ENCODE measurements around the gene MAT2A.
"Not testable (repeated sequence)": the region's sequence is repeated elsewhere in the genome, so short reads cannot be mapped to it uniquely, and the experiment has no call there.

Gene MAT2A

DNA sequence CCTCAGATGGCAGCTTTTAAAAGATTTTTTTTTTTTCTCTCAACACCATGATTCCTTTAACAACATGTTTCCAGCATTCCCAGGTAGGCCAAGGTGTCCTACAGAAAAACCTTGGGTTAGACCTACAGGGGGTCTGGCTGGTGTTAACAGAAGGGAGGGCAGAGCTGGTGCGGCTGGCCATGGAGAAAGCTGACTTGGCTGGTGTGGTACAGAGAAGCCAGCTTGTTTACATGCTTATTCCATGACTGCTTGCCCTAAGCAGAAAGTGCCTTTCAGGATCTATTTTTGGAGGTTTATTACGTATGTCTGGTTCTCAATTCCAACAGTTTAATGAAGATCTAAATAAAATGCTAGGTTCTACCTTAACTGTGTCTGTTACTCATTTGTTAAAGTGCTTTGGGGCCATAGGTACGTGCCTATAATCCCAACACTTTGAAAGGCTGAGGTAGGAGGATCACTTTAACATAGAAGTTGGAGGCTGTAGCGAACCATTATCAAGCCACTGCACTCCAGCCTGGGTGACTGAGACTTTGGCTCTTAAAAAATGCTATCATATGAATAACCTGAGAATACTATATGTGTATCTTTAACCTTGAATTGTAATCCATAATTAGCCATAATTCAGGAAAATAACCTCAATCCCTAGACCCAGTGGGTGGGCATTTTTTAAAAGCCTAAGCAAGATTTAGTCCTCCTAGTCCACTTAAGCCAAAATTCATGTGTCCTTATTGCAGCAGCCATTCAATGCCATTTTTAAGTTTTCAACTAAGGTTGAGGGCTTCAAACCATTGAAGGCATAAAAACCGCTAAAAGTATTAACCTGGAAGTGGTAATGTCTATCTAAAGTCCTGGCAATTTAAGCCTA lies 6.2 kb downstream of the MAT2A start:
- in situ Hi-C loops (cut with HindIII; ENCODE audit: low sequenced_read_pairs) = loop anchor here (25.0 kb wide), 1 partner anchor 133 kb away; the partner anchor contains the start of genes CAPG and SH2D6

DNA sequence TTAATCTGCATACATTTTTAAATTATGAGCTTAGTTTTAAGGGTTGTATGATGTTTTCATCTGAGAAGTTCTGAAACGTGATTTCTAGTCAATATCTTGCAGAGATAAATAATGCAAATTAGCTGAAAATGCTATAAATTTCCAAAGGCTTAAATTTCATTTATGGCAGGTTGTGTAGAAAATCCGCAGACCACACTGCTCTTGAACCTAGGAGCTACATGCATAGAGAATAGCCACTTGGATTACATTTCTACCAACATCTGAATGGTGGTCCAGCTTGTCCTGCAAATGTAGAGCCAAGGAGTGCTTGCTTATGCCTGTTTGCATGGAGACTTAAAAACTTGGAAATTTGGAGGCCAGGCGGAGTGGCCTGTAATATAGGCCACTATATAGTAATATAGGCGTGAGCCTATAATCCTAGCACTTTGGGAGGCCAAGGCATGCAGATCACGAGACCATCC lies 6.8 kb downstream of the MAT2A start:
- in situ Hi-C loops (cut with HindIII; ENCODE audit: low sequenced_read_pairs) = loop anchor here (25.0 kb wide), 1 partner anchor 134 kb away; the partner anchor contains the start of genes CAPG and SH2D6

DNA sequence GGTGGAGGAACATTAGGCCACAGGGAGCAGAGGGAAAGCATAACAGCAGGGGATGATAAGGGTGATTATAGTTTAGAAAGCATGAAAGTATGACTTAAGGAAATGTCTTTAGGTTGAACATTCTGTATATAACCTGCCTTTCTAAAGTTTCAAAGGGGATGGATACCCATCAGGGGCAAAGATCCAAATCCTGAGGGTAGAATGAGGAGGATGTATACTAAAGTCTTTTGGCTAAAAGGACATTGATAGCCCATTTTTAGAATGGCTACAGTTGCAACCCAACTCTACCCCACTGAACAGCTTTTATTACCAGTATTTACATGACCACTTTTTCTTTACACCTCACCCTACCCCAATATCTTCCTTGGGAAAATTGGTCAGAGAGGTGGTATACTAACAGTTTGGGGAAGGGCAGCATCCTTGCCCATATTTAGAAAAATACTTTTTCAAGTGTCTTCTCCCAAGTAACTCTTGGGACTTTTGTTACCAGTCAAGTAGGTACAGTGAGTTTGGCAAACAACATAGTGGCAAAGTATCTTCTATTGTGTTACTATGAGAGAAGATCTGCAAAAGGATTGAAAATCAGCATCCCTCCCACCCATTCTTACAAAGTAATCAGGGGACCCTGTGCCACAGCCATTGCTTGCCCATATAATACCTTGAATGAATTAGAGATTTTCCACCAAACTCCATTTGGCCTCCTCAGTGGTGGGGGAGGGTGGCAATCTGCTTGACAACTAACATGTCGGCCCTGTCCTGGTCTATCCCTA lies 8.3 kb downstream of the MAT2A start:
- in situ Hi-C loops (cut with HindIII; ENCODE audit: low sequenced_read_pairs) = loop anchor here (25.0 kb wide), 1 partner anchor 135 kb away; the partner anchor contains the start of genes CAPG and SH2D6

DNA sequence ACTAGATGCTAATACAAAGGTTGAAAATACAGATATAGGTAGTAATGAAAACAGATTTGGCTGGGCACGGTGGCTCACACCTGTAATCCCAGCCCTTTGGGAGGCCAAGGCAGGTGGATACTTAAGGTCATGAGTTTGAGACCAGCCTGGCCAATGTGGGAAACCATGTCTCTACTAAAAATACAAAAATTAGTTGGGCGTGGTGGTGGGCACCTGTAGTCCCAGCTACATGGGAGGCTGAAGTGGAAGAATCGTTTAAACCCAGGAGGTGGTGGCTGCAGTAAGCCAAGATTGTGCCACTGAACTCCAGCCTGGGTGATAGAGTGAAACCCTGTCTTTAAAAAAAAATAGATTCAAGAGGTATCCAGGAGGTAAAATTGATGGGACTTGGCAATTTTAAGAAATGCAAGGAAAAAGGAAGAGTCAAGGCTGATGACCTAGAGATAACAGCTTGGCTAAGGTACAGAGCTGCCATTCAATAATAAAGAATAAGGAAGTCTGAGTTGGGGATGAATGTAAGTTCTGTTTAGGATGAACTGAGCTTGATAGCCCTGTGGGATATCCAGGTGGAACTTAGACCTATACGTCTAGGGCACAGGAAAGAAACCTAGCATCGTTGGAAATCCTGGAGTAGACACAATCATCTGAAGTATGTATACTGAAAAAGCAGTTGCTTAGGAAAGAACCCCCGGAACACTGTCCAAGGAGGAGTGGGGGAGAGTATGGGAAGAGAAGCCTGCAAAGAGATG lies 9.1 kb downstream of the MAT2A start:
- in situ Hi-C loops (cut with HindIII; ENCODE audit: low sequenced_read_pairs) = loop anchor here (25.0 kb wide), 1 partner anchor 136 kb away; the partner anchor contains the start of genes CAPG and SH2D6

DNA sequence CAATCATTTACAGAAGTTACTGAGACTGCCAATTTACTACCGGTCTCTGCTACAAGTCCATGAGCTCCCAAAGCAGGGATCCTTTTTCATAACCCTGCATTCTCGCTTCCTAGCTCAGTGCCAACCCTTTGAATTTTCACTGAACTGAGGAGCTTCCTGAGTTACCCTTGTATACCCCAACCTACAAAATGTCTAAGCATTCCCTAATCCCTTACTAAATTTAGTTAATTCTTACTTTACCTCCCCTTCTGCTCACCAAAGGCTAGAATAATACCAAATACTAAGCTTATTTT lies 9.6 kb downstream of the MAT2A start:
- in situ Hi-C loops (cut with HindIII; ENCODE audit: low sequenced_read_pairs) = loop anchor here (25.0 kb wide), 1 partner anchor 136 kb away; the partner anchor contains the start of genes CAPG and SH2D6

DNA sequence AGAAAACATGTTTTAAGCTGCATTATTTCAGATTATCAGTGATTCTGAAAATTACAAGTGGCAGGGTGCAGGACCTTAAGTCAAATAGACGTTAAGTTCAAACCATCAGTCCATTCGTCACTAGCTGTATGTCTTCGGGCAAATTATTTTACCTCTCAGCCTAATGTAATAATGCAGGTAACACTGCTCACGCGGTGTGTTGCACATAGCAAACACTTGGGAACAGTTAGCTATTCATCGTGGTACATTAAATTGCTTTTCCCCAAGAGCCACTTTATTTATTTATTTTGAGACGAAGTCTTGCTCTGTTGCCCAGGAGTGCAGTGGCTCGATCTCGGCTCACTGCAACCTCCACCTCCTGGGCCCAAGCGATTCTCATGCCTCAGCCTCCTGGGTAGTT lies 10.1 kb downstream of the MAT2A start:
- in situ Hi-C loops (cut with HindIII; ENCODE audit: low sequenced_read_pairs) = loop anchor here (25.0 kb wide), 1 partner anchor 137 kb away; the partner anchor contains the start of genes CAPG and SH2D6

DNA sequence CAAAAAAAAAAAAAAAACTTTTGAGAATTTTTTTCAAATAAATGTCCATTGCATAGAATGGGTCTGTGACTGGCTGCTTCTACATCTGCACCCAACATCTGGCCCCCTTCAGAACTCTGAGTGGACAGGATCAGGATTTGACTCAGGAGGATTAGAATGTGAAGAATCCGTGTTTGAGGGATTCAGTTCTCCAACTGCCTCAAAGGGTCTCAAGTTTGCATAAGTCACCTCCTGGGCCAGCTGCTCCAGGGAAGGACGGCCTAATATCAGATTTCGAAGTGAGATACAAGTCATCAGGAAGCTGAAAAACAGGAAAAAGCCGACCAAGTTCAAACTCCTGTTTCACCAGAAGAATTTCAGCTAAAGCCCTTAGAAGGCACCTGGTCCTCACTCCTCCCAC lies 10.9 kb downstream of the MAT2A start:
- in situ Hi-C loops (cut with HindIII; ENCODE audit: low sequenced_read_pairs) = loop anchor here (25.0 kb wide), 1 partner anchor 138 kb away; the partner anchor contains the start of genes CAPG and SH2D6

DNA sequence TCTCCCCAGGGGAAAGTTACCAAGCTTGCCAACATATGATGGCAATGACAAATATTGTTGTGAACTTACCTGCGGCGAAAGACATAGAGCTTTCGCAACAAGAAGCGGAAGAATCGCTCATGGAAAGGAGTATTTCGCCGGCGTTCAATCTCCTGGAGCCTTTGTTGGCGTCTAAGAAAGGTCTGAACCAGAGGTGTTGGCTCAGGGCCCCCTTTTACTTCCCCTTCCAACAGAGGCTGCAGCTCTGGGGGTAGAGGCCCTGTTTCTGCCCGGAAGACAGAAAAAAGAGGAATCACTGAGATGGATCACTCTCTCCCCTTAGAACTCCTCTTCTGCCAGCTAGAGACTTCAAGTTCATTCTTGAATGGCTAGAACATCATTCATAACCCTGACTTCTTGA lies 11.5 kb downstream of the MAT2A start:
- in situ Hi-C loops (cut with HindIII; ENCODE audit: low sequenced_read_pairs) = no loop called here

DNA sequence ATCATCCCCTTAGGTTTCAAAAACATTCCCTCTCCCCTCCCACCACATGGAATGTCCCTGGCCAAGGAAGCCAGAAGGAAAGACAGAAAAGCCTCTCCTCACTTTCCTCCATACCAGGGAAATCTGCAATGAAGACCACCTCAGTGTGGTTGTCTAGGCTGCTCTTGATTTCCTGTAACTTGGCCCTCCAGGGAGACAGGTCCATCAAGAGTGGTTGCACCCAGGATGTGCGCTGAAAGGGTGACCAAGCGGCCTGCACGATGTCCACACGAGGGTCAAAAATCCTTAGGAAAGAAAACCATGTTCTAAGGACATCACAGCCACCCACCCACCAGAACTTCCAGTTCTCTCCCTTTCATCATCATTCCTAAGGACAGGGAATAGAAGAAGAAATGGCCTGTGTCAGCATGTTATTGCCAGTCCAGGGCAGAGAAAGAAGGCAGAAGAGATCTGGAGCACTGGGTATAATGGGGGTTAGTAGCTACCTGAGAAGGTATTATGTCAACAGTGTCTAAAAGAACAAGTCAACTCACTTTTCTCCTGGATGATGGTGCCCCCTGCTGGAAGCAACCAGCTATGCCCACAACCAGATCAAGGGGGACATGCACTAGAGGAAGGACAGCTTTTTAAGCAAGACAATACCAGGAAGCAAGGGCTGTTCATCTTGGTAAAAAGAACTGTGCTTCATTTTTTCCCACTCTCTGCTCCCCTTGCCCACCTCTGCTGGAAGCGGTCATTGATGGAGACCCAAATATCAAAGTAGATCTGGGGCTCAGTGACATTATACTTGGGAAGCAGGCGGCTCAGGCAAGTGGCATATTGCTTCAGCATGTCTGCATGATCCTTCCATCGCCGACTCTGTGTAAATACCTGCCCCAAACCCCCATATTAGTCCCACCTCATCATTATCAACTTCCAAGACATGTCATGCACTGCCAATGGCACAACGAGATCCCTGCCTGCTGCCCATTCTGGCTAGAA lies 13.0 kb downstream of the MAT2A start:
- in situ Hi-C loops (cut with HindIII; ENCODE audit: low sequenced_read_pairs) = no loop called here

DNA sequence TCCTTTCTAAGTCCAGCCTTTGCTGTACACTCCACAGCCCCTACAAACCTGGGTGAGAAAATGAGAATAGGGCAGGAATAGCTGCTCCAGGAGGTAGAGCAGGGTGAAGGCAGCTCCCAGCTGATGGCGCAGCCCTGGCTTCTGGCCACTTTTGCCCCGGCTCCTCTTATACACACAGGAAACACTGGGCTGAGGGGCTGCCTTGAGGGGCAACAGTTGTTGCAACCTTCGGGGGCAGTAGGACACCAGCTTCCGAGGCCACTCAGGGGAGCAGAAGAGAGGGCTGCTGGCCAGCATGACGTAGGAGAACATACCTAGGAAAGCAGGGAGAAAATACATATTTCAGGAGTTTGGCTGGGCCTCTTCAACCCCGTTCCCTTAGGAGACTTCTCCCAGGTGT lies 14.2 kb downstream of the MAT2A start:
- in situ Hi-C loops (cut with HindIII; ENCODE audit: low sequenced_read_pairs) = no loop called here

DNA sequence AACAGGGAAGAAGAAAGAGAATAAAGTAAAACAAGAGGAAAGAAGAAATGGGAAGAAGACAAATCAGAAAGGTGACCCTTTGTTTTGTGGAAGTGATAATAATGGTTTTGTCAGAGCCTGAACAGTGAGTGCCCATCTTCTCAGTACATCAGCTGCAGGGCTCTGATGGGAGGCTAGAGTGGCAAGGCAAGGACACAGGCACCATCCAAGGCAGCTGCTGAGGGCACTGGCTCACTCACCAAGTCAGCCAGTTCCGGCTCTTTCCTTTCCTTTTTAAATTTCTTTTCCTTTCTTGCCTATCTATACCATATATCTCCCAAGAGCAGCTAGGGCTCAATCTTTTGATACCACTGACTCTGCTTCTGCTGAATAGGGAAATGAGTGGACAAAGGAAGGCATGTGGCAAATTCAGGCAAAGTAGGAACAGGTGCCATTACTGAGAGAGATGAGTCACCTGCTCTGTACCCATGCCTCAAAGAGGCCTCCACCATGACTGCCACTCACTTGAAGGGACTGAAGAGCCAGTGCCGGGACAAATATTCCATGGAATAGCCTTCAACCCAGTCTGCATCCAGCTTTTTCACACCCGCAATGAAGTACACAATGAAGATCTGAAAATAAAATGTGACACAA lies 16.1 kb downstream of the MAT2A start:
- in situ Hi-C loops (cut with HindIII; ENCODE audit: low sequenced_read_pairs) = no loop called here

DNA sequence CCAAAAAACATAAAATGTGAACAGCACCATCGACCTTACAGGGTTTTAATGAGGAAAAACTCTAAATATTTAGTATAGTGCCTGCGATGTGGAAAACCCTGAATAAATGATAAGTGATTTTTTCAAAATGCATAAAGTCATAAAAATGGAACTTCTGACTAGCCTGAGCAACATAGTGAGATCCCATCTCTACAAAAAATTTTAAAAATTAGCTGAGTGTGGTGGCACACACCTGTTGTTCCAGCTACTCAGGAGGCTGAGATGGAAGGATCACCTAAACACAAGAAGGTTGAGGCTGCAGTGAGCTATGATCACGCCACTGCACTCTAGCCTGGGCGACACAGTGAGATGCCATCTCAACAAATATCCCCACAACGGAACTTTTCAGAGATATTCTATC lies 18.2 kb downstream of the MAT2A start:
- in situ Hi-C loops (cut with HindIII; ENCODE audit: low sequenced_read_pairs) = no loop called here

DNA sequence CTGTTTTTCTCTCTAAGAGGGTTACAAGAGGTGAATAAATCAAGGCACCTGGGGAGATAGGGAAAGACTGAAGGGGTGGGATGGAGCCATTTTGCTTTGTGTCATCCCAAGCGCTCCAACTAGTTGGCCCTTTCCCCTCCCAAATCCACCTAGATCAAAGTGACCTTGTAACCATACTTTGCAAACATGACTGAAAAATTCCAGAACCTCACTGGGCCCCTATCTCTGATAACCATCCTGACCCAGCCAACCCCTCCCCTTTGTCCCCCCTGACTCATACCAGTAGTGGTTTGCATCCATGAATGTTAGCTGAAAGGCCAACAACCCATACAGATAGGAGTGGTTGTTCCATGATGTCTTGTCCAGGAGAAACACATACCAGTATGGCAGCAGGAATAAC lies 19.2 kb downstream of the MAT2A start:
- in situ Hi-C loops (cut with HindIII; ENCODE audit: low sequenced_read_pairs) = no loop called here

DNA sequence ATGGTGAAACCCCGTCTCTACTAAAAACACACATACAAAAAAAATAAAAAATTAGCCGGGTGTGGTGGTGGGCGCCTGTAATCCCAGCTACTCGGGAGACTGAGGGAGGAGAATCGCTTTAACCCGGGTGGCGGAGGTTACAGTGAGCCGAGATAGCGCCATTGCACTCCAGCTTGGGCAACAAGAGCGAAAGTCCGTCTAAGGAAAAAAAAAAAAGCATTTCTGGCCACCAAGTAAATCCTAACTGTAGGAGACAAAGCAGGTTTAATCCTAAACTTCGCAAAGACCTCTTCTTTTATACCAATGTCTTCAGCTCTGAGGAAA lies 21.4 kb downstream of the MAT2A start:
- in situ Hi-C loops (cut with HindIII; ENCODE audit: low sequenced_read_pairs) = not testable (repeated sequence)

DNA sequence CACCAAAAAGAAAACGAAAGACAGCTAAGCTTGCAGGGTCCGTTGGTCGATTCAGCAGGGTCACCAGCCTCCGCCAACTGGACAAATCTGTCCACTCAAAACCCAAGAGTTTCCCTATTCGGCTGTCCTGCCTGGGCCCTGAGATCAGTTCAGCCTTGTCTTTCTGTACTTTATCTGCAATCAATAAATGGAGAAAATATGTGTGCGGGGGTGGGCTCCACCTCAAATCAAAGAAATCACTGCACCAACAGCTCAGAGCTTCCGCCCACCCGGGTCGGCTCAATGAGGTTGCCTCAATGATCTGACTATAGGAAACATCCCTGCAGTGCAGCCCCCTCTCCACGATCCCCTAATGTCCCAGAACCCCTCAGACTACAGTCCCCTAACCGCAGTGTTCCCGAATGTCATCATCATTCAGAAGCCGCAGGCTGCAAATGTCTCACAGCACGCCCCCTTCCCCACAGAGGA lies 21.9 kb downstream of the MAT2A start:
- in situ Hi-C loops (cut with HindIII; ENCODE audit: low sequenced_read_pairs) = no loop called here

DNA sequence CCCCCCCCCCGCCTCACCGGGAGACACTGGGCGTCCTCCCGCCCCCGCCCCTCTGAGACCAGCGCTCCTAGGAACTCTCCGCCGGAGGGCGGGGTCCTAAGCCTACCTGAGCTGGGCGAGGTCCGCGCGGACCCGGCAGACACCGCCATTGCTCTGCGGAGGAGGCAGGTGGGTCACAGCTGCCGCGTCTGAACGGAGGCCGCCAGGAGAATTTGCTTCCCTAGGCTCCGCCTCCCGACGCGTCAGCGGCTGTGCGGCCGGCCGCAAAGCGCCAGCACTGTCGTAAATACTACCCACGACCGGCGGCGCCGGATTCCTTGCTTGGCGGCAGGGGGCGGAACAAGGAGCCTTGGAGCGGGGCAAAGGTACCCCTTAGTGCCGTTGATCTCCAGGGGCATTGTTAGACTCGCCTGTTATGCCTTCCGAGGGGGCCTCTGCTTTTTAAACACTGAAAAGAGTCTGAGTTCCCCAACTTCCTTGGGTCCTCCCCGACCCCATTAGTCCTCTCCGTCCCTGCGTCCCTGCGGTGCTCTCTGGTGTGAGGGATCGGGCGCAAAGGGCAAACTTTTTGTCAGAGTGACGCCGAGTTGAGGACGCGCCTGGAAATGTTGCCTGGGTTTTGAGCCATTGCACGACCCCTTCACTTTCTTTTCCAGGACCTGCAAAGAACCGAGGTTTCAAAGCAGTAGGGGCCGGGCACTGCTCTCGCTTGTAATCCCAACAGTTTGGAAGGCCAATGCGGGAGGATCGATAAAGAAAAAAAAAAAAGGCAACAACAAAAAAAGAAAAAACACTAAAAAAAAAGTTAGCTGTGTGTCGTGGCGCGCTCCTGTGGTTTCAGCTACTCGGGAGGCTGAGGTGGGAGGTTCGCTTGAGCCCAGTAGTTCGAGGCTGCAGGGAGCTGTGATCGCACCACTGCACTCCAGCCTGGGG lies 22.6 kb downstream of the MAT2A start, which contains the start of gene GGCX:
GGCX (minus strand) TSS at position 214 of the 933 bp plus-strand sequence; CDS start at position 149, 65 bp downstream.
- in situ Hi-C loops (cut with HindIII; ENCODE audit: low sequenced_read_pairs) = no loop called here

DNA sequence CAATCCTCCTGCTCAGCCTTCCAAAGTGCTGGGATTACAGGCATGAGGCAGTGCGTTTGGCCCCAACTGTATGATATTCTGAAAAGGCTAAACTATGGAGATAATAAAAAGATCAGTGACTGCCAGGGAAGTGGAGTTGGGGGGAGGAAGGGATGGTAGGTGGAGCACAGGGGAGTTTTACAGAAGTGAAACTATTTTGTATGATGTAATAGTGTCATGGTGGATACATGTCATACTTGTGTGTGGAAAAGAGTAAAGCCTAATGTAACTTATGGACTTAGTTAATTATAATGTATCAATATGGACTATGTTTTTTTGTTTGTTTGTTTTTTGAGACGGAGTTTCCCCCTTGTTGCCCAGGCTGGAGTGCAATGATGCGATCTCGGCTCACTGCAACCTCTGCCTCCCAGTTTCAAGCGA lies 25.2 kb downstream of the MAT2A start:
- in situ Hi-C loops (cut with HindIII; ENCODE audit: low sequenced_read_pairs) = no loop called here

DNA sequence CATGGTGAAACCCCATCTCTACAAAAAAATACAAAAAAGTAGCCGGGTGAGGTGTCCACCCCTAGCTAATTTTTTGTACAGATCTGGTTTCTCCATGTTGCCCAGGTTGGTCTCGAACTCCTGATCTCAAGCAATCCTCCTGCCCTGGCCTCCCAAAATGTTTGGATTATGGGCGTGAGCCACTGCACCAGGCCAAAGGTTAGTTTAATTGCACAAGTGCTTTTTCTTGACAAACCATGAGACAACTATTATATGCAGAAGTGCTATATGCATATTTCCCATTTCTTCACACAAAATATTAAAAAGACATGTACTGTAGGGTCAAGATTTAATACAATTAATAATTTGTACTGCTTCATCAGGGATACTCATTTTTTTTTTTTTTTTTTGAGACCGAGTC lies 27.3 kb downstream of the MAT2A start:
- in situ Hi-C loops (cut with HindIII; ENCODE audit: low sequenced_read_pairs) = no loop called here
